Esophagus muscularis mucosa (tissue), 4 donors: ENCODE measurements around the gene AGBL1. TPM values are rescaled to one million over a fixed set of nuclear protein-coding genes. Genes with fewer than 3 reads are reported as not detected.

Source experiments
- DNase-seq: peaks from one replicate; pipeline ENCODE4 v3.0.0-alpha.2; 2017; ENCODE audit errors: extremely low spot score
- H3K27ac ChIP-seq, 4 donors: fragments of 200-600 bp; sonication (generic); replicated peaks in 1 of 4; 1 replicate in 3 of 4; 2 replicates in 1 of 4; pipeline ENCODE4 v1.5.1; 2016 to 2019; ENCODE audit warnings: mild to moderate bottlenecking in 1 of 4
- H3K27me3 ChIP-seq, 4 donors: fragments of 200-600 bp; sonication (generic); one replicate each; pipeline versions ENCODE4 v1.5.1 to v1.6.0; 2016 to 2019
- H3K36me3 ChIP-seq, 4 donors: fragments of 200-600 bp; sonication (generic); one replicate each; pipeline ENCODE4 v1.5.1; 2016 to 2019
- H3K4me1 ChIP-seq, 4 donors: fragments of 200-600 bp; sonication (generic); one replicate each; pipeline ENCODE4 v1.5.1; 2016 to 2019
- H3K4me3 ChIP-seq, 4 donors: fragments of 200-600 bp; sonication (generic); 1 replicate in 2 of 4; 2 replicates in 2 of 4; pipeline ENCODE4 v1.5.1; 2016 to 2019; ENCODE audit warnings: mild to moderate bottlenecking in 4 of 4, moderate library complexity in 1 of 4
- H3K9me3 ChIP-seq, 4 donors: fragments of 200-600 bp; sonication (generic); 1 replicate in 3 of 4; 2 replicates in 1 of 4; pipeline ENCODE4 v1.5.1; 2016 to 2019
- EP300 ChIP-seq: sonication (generic); formaldehyde crosslinking; IDR thresholded peaks from one replicate; pipeline ENCODE4 v1.6.1; 2017; ENCODE audit warnings: antibody characterized with exemption
- POLR2A ChIP-seq: fragments of 450-650 bp; IDR thresholded peaks from one replicate; pipeline ENCODE4 v1.6.1; 2017; ENCODE audit warnings: antibody characterized with exemption, moderate library complexity, mild to moderate bottlenecking, low read depth
- POLR2AphosphoS5 ChIP-seq, 2 donors: sonication (generic); formaldehyde crosslinking; IDR thresholded peaks; one replicate each; pipeline ENCODE4 v1.6.1; 2017; ENCODE audit warnings: antibody characterized with exemption in 2 of 2
- WGBS: methylation state at CpG from one replicate; pipeline ENCODE4 v1.1.5; 2018; 5-methylcytosine and 5-hydroxymethylcytosine counted together
- intact Hi-C: fragments of 100-400 bp; cut with DNase I; formaldehyde crosslinking; loops from one replicate; pipeline ENCODE4 v1.15.1; 2023
- total RNA-seq, 4 donors: library from RNA; depleted of rRNA; stranded (reverse); fragments of >200 nt; gene quantifications; one replicate each; pipeline versions ENCODE4 v1.1.0 to v1.2.1, GENCODE V29; 2016
- TF ChIP-seq, protein P1 (sequence below), 3 experiments: fragments of 200-600 bp in 2 of 3; fragments of 450-650 bp in 1 of 3; sonication (generic) in 2 of 3; IDR thresholded peaks; one replicate each; pipeline ENCODE4 v1.5.1; 2017 to 2019; ENCODE audit warnings: antibody characterized with exemption in 3 of 3, mild to moderate bottlenecking in 2 of 3, moderate library complexity in 1 of 3

AGBL1 gene
- total RNA-seq, 4 donors from 2014 or later: 0.06 TPM; not detected in 3

DNA sequence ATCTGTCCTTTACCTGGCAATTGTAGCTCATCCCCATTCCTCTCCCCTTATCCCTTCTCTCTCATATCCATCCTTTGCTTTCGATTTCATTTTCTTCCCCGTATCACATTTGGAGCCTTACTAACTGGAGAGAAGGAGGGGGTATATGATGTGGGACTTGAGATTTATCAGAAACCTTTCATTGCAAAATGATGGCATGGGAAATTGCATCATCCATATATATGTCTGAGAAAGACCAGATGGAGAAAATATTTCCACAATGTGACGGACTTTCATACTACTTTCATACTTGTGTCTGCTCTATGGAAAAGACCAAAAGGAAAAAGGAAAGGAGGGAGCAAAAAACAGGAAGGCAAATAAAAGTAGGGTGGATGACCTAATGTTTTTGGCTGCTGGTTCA, 675.2 kb downstream of the AGBL1 start:
- Histone ChIP-seq H3K4me3 (no peak overlapping the region), H3K9me3 (no peaks in the 10 kb centered on the region), H3K27ac (no peak overlapping the region), H3K36me3 (no peaks in the 10 kb centered on the region), H3K27me3 (no peaks in the 10 kb centered on the region), H3K4me1 (peaks cover 0 to 9% (median 5%) of the 10 kb centered on the region in 4 donors)
- intact Hi-C loops: no loop called here
- no peak for DNase-seq
- 76% methylated on average over 3 of the region's 3 CpGs for WGBS
- no peak for TF ChIP-seq POLR2A
- TF ChIP-seq, protein P1, sequence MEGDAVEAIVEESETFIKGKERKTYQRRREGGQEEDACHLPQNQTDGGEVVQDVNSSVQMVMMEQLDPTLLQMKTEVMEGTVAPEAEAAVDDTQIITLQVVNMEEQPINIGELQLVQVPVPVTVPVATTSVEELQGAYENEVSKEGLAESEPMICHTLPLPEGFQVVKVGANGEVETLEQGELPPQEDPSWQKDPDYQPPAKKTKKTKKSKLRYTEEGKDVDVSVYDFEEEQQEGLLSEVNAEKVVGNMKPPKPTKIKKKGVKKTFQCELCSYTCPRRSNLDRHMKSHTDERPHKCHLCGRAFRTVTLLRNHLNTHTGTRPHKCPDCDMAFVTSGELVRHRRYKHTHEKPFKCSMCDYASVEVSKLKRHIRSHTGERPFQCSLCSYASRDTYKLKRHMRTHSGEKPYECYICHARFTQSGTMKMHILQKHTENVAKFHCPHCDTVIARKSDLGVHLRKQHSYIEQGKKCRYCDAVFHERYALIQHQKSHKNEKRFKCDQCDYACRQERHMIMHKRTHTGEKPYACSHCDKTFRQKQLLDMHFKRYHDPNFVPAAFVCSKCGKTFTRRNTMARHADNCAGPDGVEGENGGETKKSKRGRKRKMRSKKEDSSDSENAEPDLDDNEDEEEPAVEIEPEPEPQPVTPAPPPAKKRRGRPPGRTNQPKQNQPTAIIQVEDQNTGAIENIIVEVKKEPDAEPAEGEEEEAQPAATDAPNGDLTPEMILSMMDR (IDR thresholded peaks at IDR 0.05): no peak
- TF ChIP-seq EP300: no peak
- TF ChIP-seq POLR2AphosphoS5 (IDR thresholded peaks at IDR 0.05): no peak

DNA sequence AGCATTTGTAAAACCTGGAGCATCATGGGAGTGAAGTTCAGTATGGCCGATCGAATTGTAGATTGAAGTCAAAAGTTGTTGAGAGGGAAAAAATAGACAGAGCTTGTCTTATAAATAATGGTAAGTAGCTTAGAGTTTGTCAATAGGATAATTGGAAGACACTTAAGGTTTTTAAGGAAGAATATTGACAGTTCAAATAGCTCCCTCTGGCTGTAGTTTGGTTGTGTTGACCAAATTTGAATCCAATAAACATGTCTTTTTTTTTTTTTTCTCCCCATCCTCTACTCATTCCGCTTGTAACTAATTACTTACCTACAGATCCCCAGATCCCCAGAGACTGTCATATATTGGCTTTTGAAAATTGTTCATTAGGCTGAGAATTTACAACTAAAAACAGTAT, 677.0 kb downstream of the AGBL1 start:
- no peak overlapping the region for H3K27ac ChIP-seq
- no peaks in the 10 kb centered on the region for H3K9me3 ChIP-seq
- intact Hi-C loops: no loop called here
- H3K36me3 ChIP-seq: no peaks in the 10 kb centered on the region
- no peak for DNase-seq
- no peak overlapping the region for H3K4me3 ChIP-seq
- no peaks in the 10 kb centered on the region for H3K27me3 ChIP-seq
- TF ChIP-seq POLR2AphosphoS5 (IDR thresholded peaks at IDR 0.05) (no peak), POLR2A (no peak), EP300 (no peak)
- TF ChIP-seq, protein P1 (IDR thresholded peaks at IDR 0.05): no peak
- peaks cover 0 to 18% (median 12%) of the 10 kb centered on the region in 4 donors for H3K4me1 ChIP-seq
- 96% methylated on average over 3 of the region's 3 CpGs for WGBS

DNA sequence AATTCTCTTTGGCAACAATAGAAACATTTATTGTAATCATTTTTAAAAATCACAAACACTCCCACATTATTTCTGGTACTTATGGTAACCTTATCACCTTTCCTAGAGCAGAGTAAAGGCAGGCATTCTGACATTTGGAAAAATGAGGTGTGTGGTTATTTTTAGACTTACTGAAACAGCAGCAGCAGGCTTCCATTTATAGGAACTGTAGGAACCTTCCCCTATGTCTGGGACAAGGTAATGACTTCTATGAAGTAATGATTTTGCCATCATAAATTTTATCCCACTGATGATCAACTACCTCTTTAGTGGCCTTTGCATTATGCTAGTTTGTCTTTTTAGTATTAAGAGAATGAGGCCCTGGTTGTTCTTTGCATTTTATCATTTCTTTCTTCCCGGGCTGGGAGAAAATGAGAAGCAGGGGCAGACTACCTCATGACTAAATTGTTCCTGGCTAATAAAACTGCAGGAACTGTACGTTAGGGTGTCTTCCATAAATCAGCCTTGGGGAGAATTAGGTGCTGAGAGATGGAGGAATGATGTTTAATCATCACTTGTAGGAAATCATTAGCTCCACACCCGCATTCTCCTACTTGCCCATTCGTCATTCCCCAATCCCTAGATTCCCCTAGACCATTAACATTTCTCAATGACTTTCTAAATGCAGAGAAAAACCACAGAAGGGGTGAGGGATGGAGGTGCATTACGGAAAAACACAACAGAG, 680.3 kb downstream of the AGBL1 start:
- intact Hi-C loops: no loop called here
- Histone ChIP-seq H3K27me3 (no peaks in the 10 kb centered on the region), H3K4me3 (no peak overlapping the region), H3K4me1 (peaks cover 0 to 18% (median 12%) of the 10 kb centered on the region in 4 donors), H3K27ac (no peak overlapping the region), H3K36me3 (no peaks in the 10 kb centered on the region), H3K9me3 (no peaks in the 10 kb centered on the region)
- DNase-seq: no peak
- TF ChIP-seq, protein P1 (IDR thresholded peaks at IDR 0.05): no peak
- TF ChIP-seq EP300: no peak
- no peak for TF ChIP-seq POLR2A
- no peak for TF ChIP-seq POLR2AphosphoS5 (IDR thresholded peaks at IDR 0.05)
- 48% methylated on average over 5 of the region's 5 CpGs for WGBS

DNA sequence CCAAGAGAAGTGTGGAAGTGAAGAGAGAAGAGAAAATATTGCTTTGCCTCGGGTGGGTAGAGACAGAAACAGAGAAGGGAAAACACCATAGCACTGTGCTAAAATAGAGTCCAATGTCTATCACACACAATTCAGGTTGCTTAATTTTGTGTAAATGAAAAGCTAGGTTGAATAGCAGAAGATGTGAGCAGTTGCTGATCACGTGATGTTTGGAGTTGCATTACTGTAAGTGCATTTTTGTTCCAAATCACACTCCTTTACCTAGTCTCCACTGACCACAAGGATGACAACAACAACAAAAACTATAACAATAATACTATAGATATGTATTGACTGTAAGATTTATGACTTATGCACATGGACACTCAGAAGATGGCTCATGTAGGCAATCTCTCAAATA, 683.2 kb downstream of the AGBL1 start:
- intact Hi-C loops: no loop called here
- Histone ChIP-seq H3K9me3 (no peaks in the 10 kb centered on the region), H3K36me3 (no peaks in the 10 kb centered on the region), H3K4me3 (no peak overlapping the region), H3K27me3 (no peaks in the 10 kb centered on the region), H3K4me1 (peaks cover 0 to 18% (median 12%) of the 10 kb centered on the region in 4 donors), H3K27ac (no peak overlapping the region)
- 77% methylated on average over 2 of the region's 2 CpGs for WGBS
- no peak for DNase-seq
- TF ChIP-seq, protein P1 (IDR thresholded peaks at IDR 0.05): no peak
- TF ChIP-seq POLR2AphosphoS5 (IDR thresholded peaks at IDR 0.05) (no peak), POLR2A (no peak), EP300 (no peak)
